ENCODE data around the gene URI1. TPM values are rescaled to one million over a fixed set of nuclear protein-coding genes. Genes with fewer than 3 reads are reported as not detected.

The URI1 gene
- total RNA-seq, 4 donors from 2014 or later, result 28.1 to 146 (median 48.0) TPM

DNA sequence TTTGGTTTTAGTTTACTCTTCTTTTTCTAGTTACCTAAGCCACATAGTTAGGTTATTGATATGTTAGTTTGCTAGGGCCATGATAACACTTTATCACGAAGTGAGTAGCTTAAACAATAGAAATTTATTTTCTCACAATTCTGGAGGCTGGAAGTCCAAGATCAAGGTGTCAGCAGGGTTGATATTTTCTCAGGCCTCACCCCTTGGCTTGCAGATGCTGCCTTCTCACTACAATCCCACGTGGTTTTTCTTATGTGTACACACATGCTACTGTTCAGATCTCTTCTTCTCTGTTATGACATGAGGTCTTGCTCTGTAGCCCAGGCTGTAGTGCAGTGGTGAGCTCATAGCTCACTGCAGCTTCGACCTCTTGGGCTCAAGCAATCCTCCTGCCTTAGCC lies 7.8 kb upstream of the URI1 start:
- intact Hi-C loops (cut with DNase I; ENCODE audit: low total_unique reads), result no loop called here
- TF ChIP-seq POLR2A (IDR thresholded peaks at IDR 0.05) (no peak), POLR2AphosphoS5 (IDR thresholded peaks at IDR 0.05) (no peak), EP300 (IDR thresholded peaks at IDR 0.05; ENCODE audit: low read depth) (no peak), CTCF (IDR thresholded peaks at IDR 0.05) (no peak)

DNA sequence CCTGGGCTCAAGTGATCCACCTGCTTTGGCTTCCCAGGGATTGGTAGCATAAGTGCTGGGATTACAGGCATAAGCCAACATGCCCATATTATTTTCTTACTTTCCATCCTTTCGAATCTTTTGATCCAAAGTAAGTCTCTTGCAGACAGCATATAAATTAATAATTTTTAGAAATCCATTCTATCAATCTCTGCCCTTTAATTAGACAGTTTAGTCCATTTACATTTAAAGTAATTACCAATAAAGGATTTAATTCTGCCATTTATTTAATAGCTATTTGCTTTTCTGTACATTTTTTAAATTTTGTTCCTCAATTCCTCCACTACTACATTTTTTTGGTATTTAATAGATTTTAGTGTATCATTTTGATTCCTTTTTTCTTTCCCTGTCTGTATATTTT lies 7.3 kb upstream of the URI1 start:
- Histone ChIP-seq H3K27me3 (peaks cover 2% of the 10 kb centered on the region), H3K4me3 (no peak overlapping the region), H3K4me1 (no peaks in the 10 kb centered on the region), H3K27ac (no peak overlapping the region), H3K9me3 (peaks cover 6 to 12% of the 10 kb centered on the region in 2 donors), H3K36me3 (no peaks in the 10 kb centered on the region)
- intact Hi-C loops (cut with DNase I; ENCODE audit: low total_unique reads) (no loop called here), in situ Hi-C loops (cut with MboI; ENCODE audit: low pct_ligation_motif_present in 1 of 4, low pct_unique_long_range_greater_than_20kb in 1 of 4, low sequenced_read_pairs in 3 of 4) (no loop called here)
- WGBS, 2 donors (ENCODE audit: low coverage in 1 of 2), result 90 to 95% methylated on average over 1 of the region's 1 CpG
- no peak for DNase-seq
- no peak for TF ChIP-seq CTCF (IDR thresholded peaks at IDR 0.05)
- no peak for TF ChIP-seq POLR2AphosphoS5 (IDR thresholded peaks at IDR 0.05)
- TF ChIP-seq POLR2A (IDR thresholded peaks at IDR 0.05), result no peak
- TF ChIP-seq EP300 (IDR thresholded peaks at IDR 0.05; ENCODE audit: low read depth), result no peak

More for the DNA sequence above, 7.8 kb upstream of the URI1 start:
- WGBS, 2 donors (ENCODE audit: low coverage in 1 of 2), result 80 to 90% methylated on average over 3 of the region's 3 CpGs
- Histone ChIP-seq H3K9me3 (peaks cover 6 to 12% of the 10 kb centered on the region in 2 donors), H3K27ac (no peak overlapping the region), H3K4me3 (no peak overlapping the region), H3K4me1 (no peaks in the 10 kb centered on the region), H3K27me3 (peaks cover 2% of the 10 kb centered on the region), H3K36me3 (no peaks in the 10 kb centered on the region)
- no peak for DNase-seq
- in situ Hi-C loops (cut with MboI; ENCODE audit: low pct_ligation_motif_present in 1 of 4, low pct_unique_long_range_greater_than_20kb in 1 of 4, low sequenced_read_pairs in 3 of 4), result no loop called here

- H3K27me3 ChIP-seq, result peaks cover 2% of the 10 kb centered on the region
- intact Hi-C loops (cut with DNase I; ENCODE audit: low total_unique reads) (no loop called here), in situ Hi-C loops (cut with MboI; ENCODE audit: low pct_ligation_motif_present in 1 of 4, low pct_unique_long_range_greater_than_20kb in 1 of 4, low sequenced_read_pairs in 3 of 4) (no loop called here)
- peaks cover 0 to 3% (median 1%) of the 10 kb centered on the region in 4 donors for H3K4me1 ChIP-seq
- 83 to 88% methylated on average over 3 of the region's 3 CpGs for WGBS, 2 donors (ENCODE audit: low coverage in 1 of 2)
- no peak overlapping the region for H3K27ac ChIP-seq
- H3K4me3 ChIP-seq, result no peak overlapping the region
- H3K36me3 ChIP-seq, result no peaks in the 10 kb centered on the region
- DNase-seq, result no peak
- TF ChIP-seq CTCF (IDR thresholded peaks at IDR 0.05) (no peak), POLR2AphosphoS5 (IDR thresholded peaks at IDR 0.05) (no peak), EP300 (IDR thresholded peaks at IDR 0.05; ENCODE audit: low read depth) (no peak), POLR2A (IDR thresholded peaks at IDR 0.05) (no peak)
- H3K9me3 ChIP-seq, result peaks cover 6 to 12% of the 10 kb centered on the region in 2 donors
Measured at GRCh38 chr19:29936409-29936808, 5.6 kb upstream of the URI1 start.

- Histone ChIP-seq H3K9me3 (peaks cover 6 to 8% of the 10 kb centered on the region in 2 donors), H3K4me1 (peaks cover 0 to 24% (median 18%) of the 10 kb centered on the region in 4 donors), H3K27ac (no peak overlapping the region), H3K27me3 (peaks cover 2% of the 10 kb centered on the region), H3K4me3 (no peak overlapping the region), H3K36me3 (no peaks in the 10 kb centered on the region)
- intact Hi-C loops (cut with DNase I; ENCODE audit: low total_unique reads), result no loop called here
- no peak for TF ChIP-seq POLR2AphosphoS5 (IDR thresholded peaks at IDR 0.05)
- TF ChIP-seq POLR2A (IDR thresholded peaks at IDR 0.05), result no peak
- no peak for TF ChIP-seq EP300 (IDR thresholded peaks at IDR 0.05; ENCODE audit: low read depth)
- TF ChIP-seq CTCF (IDR thresholded peaks at IDR 0.05), result no peak
- no peak for DNase-seq
- in situ Hi-C loops (cut with MboI; ENCODE audit: low pct_ligation_motif_present in 1 of 4, low pct_unique_long_range_greater_than_20kb in 1 of 4, low sequenced_read_pairs in 3 of 4), result no loop called here
- WGBS, 2 donors (ENCODE audit: low coverage in 1 of 2), result 74 to 100% methylated on average over 1 of the region's 1 CpG
Measured at GRCh38 chr19:29939628-29940027, 2.4 kb upstream of the URI1 start.
